Esophagus squamous epithelium (tissue), 4 donors: ENCODE measurements around the gene SNX7.

Source experiments
- CTCF ChIP-seq, 6 experiments: fragments of 450-650 bp in 4 of 6; fragments of 200-600 bp in 2 of 6; sonication (generic) in 2 of 6; IDR thresholded peaks; one replicate each; pipeline ENCODE4 v1.5.1; 2016 to 2019; ENCODE audit warnings: antibody characterized with exemption in 6 of 6, mild to moderate bottlenecking in 4 of 6, moderate library complexity in 4 of 6
- POLR2A ChIP-seq, 4 donors: fragments of 450-650 bp; IDR thresholded peaks; one replicate each; pipeline ENCODE4 v1.6.1; 2017; ENCODE audit warnings: antibody characterized with exemption in 4 of 4, mild to moderate bottlenecking in 4 of 4, moderate library complexity in 3 of 4

DNA sequence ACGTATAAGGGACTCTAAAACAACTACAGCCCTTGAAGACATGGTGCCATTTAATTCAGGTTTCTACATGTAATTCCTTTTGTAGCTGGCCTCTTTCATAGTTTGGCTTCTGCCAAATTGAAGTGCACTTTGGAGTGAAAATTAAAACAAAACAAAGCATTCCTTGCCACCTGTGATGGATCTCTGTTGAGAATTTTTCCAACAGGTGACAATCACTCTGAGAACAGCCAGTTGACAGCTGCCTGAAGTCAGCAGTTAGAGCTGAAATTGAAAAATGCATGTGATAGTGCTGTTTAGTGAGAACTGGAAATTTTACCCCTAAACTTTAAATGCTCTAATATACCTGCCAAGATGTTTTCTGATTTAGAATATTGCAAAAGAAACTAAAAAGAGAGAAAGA lies 134.5 kb downstream of the SNX7 start:
- no peak for TF ChIP-seq CTCF (IDR thresholded peaks at IDR 0.05)
- no peak for TF ChIP-seq POLR2A (IDR thresholded peaks at IDR 0.05)
